Brain microvascular endothelial cell (primary cell): Measurements from ENCODE around the gene EME1.
"Not testable (repeated sequence)": the region's sequence is repeated elsewhere in the genome, so short reads cannot be mapped to it uniquely, and the experiment has no call there.

Source experiments
- DNase-seq: peaks from one replicate; pipeline ENCODE4 v3.0.0-alpha.2; 2020
- H3K27ac ChIP-seq: fragments of 250-450 bp; sonication (Bioruptor Pico); 2 replicates; pipeline ENCODE4 v1.5.1; 2020; ENCODE audit warnings: mild to moderate bottlenecking, moderate library complexity
- H3K27me3 ChIP-seq: fragments of 250-450 bp; sonication (Bioruptor Pico); replicated peaks from 2 replicates; pipeline ENCODE4 v1.5.1; 2020; ENCODE audit warnings: mild to moderate bottlenecking
- H3K36me3 ChIP-seq: fragments of 250-450 bp; sonication (Bioruptor Pico); replicated peaks from 2 replicates; pipeline ENCODE4 v1.5.1; 2020; ENCODE audit warnings: mild to moderate bottlenecking
- H3K4me3 ChIP-seq: 2 replicates; pipeline ENCODE4 v1.5.1; 2011; ENCODE audit warnings: low read depth, mild to moderate bottlenecking, control low read depth, low read length, moderate library complexity
- in situ Hi-C: cut with HindIII; loops from 2 replicates; pipeline ENCODE4 v1.10.0; 2017; ENCODE audit warnings: low sequenced_read_pairs, low pct_ligation_motif_present
- TF ChIP-seq, protein P1 (sequence below): IDR thresholded peaks from 2 replicates; pipeline ENCODE4 v1.5.1; 2011; ENCODE audit warnings: low read depth, mild to moderate bottlenecking, moderate library complexity, low read length, control low read depth, inconsistent platforms; ENCODE audit errors: missing control alignments

The EME1 gene

DNA sequence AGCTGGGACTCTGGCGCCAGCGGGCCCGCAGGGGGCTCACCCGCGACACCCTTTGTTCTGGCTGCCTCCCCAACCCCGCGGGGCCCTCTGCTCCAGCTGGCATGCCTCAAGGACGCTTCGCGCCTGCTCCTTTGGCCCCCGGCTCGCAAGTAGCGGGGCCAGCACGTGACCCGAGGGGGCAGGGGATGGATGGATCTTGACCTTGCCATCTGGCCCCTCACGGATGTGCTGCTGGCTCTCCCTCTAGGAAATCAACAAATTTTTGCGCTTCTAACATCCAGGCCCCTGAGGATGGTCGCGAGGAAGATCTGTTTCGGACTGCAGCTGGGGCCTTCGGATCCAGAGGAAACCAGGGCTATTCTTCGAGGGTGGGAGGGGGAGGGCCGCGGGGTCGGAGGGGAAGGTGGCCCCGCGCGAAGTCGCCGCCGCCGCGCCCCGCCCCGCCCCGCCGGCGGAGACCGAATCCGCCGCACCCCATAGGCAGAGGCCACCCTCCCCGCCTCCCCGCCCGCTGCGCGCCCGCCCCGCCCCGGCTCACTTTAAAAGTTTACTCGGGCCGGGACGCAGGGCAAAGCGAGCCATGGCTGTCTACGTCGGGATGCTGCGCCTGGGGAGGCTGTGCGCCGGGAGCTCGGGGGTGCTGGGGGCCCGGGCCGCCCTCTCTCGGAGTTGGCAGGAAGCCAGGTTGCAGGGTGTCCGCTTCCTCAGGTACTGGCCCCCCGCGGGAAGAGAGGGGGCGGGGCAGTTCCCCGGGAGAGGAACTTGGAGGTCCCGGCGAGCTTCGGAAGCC, 52.8 kb downstream of the EME1 start, which contains the start of gene ACSF2:
Gene ACSF2 (plus strand): TSS at position 537 of the 790 bp plus-strand sequence. CDS start 44 bp downstream, at position 581.
- peak within 1 kb of the TSS; percentile 74 for H3K4me3 ChIP-seq
- no peaks in the 10 kb centered on the region for H3K36me3 ChIP-seq
- in situ Hi-C loops = no loop called here
- H3K27ac ChIP-seq = peak within 1 kb of the TSS; percentile 8
- peak; percentile 27 for DNase-seq
- H3K27me3 ChIP-seq = no peaks in the 10 kb centered on the region
- TF ChIP-seq, protein P1, sequence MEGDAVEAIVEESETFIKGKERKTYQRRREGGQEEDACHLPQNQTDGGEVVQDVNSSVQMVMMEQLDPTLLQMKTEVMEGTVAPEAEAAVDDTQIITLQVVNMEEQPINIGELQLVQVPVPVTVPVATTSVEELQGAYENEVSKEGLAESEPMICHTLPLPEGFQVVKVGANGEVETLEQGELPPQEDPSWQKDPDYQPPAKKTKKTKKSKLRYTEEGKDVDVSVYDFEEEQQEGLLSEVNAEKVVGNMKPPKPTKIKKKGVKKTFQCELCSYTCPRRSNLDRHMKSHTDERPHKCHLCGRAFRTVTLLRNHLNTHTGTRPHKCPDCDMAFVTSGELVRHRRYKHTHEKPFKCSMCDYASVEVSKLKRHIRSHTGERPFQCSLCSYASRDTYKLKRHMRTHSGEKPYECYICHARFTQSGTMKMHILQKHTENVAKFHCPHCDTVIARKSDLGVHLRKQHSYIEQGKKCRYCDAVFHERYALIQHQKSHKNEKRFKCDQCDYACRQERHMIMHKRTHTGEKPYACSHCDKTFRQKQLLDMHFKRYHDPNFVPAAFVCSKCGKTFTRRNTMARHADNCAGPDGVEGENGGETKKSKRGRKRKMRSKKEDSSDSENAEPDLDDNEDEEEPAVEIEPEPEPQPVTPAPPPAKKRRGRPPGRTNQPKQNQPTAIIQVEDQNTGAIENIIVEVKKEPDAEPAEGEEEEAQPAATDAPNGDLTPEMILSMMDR = no peak

DNA sequence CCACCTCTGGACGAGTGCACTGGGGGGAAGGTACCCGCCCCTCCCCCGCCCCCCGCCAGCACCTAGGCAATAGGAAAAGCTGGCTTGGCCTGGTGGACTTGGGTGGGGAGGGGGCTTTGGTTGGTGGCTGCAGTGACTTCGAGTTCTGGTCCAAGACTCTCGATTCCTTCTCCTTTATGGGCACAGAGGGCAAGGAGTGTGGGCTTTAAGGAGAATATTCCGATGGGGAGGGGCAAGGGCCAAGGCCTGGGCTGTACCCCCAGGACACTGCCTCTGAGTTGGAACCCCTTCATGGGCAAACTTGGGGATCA, 53.4 kb downstream of the EME1 start:
- in situ Hi-C loops = no loop called here
- DNase-seq = no peak
- Histone ChIP-seq H3K27me3 (no peaks in the 10 kb centered on the region), H3K27ac (no peak overlapping the region), H3K4me3 (peak overlapping the region; percentile 74), H3K36me3 (no peaks in the 10 kb centered on the region)
- TF ChIP-seq, protein P1 = no peak

DNA sequence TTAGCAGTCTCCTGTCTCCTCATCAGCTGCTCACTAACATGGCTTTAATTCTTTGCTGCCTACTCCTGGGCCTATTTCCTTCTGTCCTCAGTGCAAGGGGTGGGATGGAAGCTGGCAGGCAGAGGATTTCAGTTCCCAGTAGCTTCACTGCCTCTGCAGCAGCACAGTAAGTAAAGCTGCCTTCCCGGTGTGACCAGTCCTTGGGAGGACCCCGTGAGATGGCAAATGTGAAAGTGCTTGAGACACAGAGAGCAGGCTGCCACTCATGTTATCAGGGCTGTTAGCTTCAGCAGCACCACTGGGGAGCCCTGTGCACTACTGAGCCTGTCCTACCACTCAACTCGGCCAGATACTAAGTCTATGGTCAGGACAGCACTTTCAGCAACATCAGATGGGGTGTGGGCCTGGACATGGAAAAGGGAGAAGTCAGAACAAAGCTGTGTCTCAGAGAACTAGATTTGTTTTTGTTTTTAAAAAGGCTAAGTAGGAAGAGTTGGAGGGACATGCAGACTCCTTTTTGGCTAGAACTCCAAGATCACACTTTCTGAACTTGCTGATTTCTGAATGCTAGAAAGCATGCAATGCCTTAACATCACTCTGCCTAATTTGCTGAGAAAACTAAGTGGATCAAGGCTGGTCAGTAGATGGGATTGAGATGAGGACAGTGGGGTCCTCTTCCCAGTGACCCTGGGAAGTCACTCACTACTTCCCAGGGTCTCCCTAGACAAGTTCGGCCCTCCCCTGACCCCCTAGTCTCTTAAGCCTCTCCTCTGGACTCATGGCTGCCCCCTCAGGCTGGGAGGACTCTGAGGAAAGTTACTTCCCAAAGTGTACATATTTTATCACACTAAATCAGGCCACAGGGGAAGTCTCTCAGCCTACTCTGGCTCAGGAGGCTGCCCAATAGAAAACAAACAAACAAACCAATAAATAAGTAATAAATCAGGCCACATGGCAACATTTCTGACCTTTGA, 54.1 kb downstream of the EME1 start:
- TF ChIP-seq, protein P1 = peak; percentile 45
- H3K27ac ChIP-seq = no peak overlapping the region
- DNase-seq = peak; percentile 40
- no peaks in the 10 kb centered on the region for H3K36me3 ChIP-seq
- in situ Hi-C loops = no loop called here
- no peaks in the 10 kb centered on the region for H3K27me3 ChIP-seq
- H3K4me3 ChIP-seq = peak overlapping the region; percentile 74

DNA sequence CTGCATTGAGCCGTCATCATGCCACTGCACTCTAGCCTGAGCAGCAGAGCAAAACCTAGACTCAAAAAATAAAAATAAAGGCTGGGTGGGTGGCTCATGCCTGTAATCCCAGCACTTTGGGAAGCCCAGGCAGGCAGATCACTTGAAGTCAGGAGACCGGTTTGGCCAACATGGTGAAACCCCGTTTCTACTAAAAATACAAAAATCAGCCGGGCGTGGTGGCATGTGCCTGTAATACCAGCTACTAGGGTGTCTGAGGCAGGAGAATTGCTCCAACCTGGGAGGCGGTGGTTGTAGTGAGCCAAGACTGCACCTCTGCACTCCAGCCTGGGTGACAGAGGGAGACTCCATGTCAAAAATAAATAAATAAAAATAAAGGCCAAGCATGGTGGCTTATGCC, 55.1 kb downstream of the EME1 start:
- H3K27ac ChIP-seq, in situ Hi-C loops, DNase-seq, H3K27me3 ChIP-seq, H3K4me3 ChIP-seq, H3K36me3 ChIP-seq: not testable (repeated sequence)

DNA sequence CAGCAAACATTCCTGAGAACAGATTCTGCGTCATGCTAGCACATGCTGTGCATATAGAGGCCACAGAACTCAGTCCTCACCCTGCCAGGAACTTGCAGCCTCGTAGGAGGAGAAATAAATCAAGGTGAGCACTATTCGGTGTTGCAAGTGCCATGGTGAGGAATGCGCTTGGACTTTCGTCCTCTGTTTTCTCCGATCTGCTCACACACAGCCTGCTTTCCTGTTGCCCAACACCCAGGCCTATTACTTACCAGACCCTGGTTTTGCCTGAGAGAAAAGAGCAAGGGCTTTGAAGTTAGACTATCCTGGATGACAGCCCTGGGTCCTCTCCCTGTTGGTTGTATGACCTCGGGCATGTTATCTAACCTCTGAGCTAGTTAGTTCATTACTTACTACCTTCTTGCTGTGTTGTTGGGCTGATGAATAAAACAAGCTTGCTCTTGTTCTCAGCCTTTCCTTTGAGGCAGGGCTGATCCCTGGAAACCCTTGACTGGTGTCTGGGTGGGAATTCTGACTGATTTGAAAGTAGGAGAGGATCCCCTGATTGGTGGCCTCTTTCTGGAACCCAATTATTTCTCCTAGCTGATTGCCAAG, 55.9 kb downstream of the EME1 start:
- TF ChIP-seq, protein P1 = no peak
- Histone ChIP-seq H3K36me3 (no peaks in the 10 kb centered on the region), H3K27ac (no peak overlapping the region), H3K4me3 (no peak overlapping the region), H3K27me3 (no peaks in the 10 kb centered on the region)
- in situ Hi-C loops = no loop called here
- no peak for DNase-seq

DNA sequence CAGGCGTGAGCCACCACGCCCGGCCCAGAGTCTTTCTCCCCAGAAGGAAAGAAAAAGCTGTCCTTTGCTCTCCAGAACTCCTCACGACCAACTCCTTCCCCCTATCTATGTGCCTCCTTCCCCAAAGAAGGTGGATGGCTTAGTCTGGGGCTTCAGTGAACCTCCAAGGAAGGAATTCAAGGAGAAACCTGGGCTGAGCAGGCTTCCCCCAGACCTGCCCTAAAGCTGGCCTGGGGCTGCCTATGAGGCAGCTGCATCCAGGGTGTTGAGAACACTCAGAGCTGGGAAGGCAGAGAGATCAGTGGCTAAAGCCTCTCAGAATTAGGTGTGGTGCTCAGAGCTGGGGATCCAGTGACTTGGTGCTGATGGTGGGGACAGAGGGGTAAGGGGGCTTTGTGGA, 56.8 kb downstream of the EME1 start:
- DNase-seq = no peak
- in situ Hi-C loops = no loop called here
- H3K27me3 ChIP-seq = no peaks in the 10 kb centered on the region
- no peak overlapping the region for H3K4me3 ChIP-seq
- no peak overlapping the region for H3K27ac ChIP-seq
- TF ChIP-seq, protein P1 = no peak
- H3K36me3 ChIP-seq = no peaks in the 10 kb centered on the region
